GM18951 (cell line): ENCODE results near the gene PORCN.
"Not testable (repeated sequence)": the region's sequence is repeated elsewhere in the genome, so short reads cannot be mapped to it uniquely, and the experiment has no call there.

ENCODE experiments used
- POLR2A ChIP-seq: IDR thresholded peaks from 4 replicates; pipeline ENCODE4 v1.6.1; 2011; ENCODE audit warnings: mild to moderate bottlenecking; ENCODE audit not compliant: insufficient read length, insufficient read depth; ENCODE audit errors: extremely low read depth
- in situ Hi-C: fragments of 300-500 bp; cut with MboI; formaldehyde crosslinking; loops from one replicate; pipeline ENCODE4 v1.12.0; 2022; ENCODE audit warnings: low sequenced_read_pairs, mixed read lengths, inconsistent platforms; ENCODE audit not compliant: unreplicated experiment

PORCN gene

DNA sequence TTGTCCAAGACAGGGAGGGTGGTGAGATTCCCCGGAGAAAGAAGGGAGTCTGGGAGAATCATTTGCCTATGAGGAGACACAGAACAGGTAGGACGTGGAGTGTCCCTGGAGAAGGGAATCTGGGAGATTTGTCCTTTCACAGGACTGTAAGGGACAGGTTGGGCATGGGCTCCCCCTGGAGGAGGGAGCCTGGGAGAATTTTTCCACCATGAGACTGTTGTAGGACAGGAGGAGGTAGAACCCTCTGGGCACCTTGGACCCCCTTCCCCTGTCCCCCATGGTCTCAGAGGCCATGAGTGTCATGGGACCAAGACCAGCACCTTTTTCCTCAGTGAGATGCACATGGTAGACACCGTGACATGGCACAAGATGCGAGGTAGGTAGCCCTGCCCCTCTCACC, 2.8 kb downstream of the PORCN start:
- in situ Hi-C loops: no loop called here
- TF ChIP-seq POLR2A: no peak

DNA sequence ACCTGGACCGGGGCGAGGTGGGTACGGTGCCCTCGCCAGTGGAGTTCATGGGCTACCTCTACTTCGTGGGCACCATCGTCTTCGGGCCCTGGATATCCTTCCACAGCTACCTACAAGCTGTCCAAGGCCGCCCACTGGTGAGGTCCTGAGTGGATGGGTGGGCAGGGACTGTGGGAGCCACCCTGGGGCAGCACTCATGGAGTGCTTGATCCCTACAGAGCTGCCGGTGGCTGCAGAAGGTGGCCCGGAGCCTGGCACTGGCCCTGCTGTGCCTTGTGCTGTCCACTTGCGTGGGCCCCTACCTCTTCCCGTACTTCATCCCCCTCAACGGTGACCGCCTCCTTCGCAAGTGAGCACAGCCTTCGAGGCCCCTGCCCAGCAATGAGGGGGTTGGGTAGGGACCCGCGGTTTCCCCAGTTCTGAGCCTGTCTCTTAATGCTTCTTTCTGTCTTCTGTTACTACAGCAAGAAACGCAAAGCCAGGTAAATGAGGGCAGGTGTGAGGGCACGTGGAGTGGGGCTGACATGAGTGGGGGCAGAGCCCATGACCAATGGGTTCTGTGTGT, 3.7 kb downstream of the PORCN start:
- in situ Hi-C loops: no loop called here
- TF ChIP-seq POLR2A: no peak

DNA sequence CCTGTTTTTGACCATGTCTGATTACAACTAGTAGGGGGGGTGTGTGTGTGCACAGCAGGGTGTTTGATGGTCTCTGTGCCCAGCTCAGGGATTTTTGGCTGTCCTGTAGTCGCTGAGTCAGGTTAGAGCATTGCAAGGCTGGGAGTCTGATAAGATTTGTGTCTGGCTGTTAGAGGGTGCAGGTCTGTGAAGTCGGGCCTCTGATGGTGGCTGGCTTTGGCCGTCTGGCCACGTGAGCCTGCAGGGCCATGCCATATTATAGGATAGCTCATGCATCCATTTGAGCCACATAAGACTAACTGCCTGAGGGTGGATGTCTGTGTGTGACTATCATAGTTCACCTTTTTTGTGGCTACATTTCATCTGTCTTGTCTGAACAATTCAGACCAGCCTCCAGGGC, 4.9 kb downstream of the PORCN start:
- no peak for TF ChIP-seq POLR2A

DNA sequence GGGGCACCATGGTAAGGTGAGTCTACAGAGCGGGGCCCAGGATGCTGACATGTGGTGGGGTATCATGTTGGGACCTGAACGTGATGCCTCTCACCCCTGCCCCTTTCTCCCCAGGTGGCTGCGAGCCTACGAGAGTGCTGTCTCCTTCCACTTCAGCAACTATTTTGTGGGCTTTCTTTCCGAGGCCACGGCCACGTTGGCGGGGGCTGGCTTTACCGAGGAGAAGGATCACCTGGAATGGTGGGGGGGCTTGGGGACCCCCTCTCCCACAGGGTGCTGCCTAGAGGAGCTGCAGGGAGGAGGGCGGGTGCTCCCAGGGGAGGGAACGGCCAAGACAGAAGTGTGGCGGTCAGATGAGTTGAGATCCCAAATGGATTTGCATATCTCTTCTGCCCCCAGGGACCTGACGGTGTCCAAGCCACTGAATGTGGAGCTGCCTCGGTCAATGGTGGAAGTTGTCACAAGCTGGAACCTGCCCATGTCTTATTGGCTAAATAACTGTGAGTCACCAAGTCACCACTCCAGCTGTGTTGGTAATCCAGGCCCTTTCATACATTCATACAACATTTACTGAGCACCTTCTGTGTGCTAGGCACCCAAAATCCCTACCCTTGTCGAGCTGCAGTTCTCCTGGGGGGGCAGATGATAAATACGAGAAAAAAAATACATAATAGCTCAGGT, 5.5 kb downstream of the PORCN start:
- in situ Hi-C loops: no loop called here
- no peak for TF ChIP-seq POLR2A

More for the DNA sequence above, 4.9 kb downstream of the PORCN start:
- in situ Hi-C loops: no loop called here

DNA sequence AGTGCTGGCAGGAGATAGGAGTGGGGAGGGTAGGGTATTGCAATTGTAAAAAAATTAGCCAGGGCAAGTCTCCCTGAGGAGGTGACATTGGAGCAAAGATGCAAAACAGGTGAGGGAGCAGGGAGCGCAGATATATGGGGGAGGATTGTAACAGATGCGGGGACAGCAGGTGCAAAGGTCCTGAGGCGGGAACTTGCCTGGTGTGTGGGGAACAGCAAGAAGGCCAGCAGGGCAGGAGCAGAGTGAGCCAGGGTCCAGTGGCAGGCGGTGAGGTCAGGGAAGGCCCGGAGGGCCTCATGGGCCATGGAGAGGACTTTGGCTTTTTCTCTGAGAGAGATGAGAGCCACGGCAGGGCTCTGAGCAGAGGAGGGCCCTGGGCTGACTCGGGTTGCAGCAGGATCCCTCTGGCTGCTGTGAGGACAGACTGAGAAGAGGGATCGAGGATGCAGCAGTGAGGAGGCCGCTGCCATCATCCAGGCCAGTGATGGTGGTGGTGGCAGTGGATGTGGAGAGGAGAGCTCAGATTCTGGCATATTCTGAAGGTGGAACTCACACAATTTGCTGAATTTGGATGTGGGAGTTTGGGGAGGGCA, 6.2 kb downstream of the PORCN start:
- TF ChIP-seq POLR2A: no peak
- in situ Hi-C loops: no loop called here

DNA sequence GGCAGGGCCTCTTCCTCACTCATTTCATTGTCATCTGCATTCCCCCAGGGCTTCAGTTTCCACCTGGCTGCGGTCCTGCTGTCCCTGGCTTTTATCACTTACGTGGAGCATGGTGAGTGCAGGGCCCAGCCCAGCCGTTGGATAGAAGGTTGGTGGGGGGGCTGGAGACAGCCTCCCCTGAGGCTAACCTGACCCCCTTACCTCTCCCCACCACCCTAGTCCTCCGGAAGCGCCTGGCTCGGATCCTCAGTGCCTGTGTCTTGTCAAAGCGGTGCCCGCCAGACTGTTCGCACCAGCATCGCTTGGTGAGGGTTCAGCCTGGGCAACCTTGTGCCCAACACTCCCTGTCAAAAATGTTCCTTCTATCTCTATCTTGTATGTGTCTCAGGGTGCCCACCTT, 7.0 kb downstream of the PORCN start:
- in situ Hi-C loops: no loop called here
- no peak for TF ChIP-seq POLR2A

DNA sequence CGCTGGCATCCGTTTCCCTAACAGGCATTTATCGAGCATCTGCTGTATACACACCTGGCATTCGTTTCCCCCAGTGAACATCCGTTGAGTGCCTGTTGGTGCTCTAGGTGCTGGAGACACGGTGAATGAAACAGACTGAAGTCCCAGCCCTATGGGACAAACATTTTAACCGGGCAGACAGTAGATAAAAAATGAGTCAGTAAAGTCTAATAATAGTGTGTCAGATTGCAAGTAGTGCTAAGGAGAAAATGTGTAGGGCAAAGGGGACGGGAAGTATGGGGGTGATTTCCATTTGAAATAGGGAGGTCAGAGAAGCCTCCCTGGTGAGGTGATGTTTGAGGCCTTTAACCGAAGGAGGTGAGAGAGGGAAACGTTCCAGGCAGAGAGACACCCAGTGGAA, 7.5 kb downstream of the PORCN start:
- TF ChIP-seq POLR2A: no peak
- in situ Hi-C loops: no loop called here

DNA sequence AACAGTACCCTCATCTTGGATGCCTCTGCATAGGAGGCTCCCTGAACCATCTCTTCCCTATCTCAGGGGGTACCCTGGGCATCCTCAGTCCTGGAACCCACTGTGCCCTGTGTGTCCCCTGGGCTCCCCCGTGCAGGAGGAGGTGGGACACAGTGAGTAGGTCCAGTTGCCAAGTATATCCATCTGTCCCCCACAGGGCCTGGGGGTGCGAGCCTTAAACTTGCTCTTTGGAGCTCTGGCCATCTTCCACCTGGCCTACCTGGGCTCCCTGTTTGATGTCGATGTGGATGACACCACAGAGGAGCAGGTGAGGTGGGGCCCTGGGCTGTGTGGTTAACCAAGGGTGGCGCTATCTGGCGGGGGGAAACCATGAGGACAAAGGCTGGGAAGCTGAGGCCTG, 8.2 kb downstream of the PORCN start:
- in situ Hi-C loops: no loop called here
- TF ChIP-seq POLR2A: no peak

DNA sequence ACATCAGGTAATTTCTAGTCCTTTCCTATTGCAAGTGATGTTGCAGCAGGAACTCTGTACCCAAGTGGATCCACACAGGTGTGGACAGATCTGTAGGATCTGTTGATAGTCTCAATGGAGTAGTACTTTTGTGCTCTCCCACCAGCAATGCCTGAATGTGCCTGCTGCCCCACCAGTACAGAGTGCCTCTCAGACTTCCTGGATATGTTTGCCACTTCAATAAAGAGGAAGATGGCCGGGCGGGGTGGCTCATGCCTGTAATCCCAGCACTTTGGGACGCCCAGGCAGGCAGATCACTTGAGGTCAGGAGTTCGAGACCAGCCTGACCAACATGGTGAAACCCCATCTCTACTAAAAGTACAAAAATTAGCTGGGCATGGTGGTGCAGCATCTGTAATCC, 10.7 kb downstream of the PORCN start:
- in situ Hi-C loops: not testable (repeated sequence)

DNA sequence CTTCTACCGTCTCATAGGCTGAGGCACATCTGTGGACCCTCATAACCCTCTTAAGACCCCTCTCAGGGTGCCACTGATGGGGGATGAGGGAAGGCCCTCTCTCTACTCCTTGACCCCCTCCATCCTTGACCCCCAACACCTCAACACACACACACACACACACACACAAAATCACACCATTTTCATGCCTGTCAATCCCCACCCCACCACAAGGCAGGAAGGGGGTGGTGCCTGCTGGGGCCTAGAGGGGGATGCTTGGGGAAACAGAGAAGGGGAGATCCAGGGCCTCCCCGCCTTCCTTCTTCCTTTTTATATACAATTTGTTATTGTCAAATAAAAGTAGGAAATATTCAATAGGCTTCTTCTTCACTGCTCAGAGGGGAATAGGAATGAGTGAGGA, 11.7 kb downstream of the PORCN start:
- in situ Hi-C loops: no loop called here
- TF ChIP-seq POLR2A: no peak

DNA sequence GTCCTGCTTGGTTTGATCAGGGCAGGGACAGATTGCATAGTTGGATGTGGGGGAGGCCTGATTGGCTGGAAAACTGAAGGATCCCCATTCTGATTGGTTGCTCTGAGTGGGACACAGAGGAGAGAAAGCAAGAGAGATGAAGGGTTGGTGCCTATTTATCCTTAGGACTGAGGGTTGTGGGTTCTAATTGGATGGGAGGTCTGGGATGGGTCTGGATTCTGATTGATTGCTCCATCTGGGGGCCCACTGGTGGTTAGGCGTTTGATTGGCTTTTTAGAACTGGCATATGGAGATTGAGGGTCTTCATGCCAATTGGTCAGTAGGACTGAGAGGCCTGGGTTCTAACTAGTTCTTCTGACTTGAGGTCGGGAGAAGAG, 12.2 kb downstream of the PORCN start:
- in situ Hi-C loops: no loop called here
- TF ChIP-seq POLR2A: no peak

DNA sequence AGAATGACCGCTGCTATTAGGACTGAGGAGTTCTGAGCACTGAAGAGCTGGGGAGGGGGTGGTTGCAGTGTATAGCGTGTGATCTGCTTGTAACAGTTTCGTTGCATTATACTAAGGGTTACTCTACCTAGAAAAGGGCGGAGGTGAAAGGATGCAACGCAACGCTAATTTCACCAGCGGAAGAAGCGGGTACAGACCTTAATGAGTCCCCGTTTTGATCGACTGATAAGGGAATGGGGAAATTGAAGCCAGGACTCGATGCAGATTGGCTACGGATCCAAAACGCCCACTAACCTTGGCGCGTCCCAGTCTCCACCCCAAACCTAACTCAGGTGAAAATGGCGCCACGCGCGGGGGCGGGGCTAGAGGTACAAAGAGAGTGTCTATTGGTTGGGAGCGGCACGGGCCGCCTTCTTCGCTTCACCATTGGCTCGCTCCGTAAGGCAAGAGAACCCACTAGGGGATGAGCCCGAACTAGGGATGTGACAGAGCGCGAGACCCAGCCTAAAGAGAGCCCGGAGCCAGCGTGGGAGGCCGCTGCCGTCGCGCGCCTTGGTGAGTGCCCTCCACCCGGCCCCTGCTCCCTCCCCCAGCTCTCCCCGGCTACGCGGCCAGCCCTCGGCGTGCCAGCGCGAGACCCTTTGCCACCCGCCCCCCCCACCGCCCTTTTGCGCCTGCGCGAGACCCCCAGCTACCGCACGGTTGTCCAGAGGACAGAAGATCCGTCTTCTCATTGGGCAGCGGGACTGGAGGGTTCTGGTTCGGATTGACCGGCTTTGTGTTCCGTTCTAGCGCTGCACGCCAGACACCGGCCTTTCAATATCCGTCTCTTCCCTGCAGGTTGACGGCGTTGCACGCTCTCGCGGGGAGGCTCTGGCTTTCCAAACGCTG, 12.8 kb downstream of the PORCN start, which contains the start of gene EBP:
Gene EBP (plus strand): TSS at position 456 of the 891 bp plus-strand sequence. CDS start 1,964 bp downstream, outside the sequence.
- peak; percentile 74 for TF ChIP-seq POLR2A
- in situ Hi-C loops: no loop called here

DNA sequence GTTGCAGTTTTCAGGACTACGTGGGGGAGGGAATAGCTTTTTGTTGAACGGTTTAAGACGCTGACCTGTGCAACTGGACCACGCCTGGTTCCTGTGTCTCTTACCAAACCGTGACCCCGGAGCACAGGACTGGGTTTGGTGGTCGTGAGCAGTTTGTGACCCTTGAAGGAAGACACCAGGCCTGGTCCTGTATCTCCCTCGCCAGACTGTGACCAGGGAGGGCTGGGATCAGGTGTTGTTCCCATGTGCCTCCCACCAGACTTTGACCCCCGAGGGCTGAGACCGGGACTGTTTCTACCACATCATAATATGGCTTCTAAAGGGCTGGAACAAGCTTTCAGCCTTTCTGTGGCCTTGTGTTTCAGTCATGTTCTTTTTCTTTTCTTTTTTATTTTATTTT, 13.5 kb downstream of the PORCN start:
- in situ Hi-C loops: no loop called here
- no peak for TF ChIP-seq POLR2A
